GM20000 (cell line): ENCODE data around the gene SEZ6.

Experiments used
- DNase-seq: peaks from one replicate; pipeline ENCODE4 v3.0.0; 2012; ENCODE audit warnings: low spot score
- TF ChIP-seq, protein P1 (sequence below): IDR thresholded peaks from 2 replicates; pipeline ENCODE4 v1.5.1; 2012; ENCODE audit warnings: mild to moderate bottlenecking, control low read depth; ENCODE audit errors: extremely low read depth, missing control alignments

Gene SEZ6

DNA sequence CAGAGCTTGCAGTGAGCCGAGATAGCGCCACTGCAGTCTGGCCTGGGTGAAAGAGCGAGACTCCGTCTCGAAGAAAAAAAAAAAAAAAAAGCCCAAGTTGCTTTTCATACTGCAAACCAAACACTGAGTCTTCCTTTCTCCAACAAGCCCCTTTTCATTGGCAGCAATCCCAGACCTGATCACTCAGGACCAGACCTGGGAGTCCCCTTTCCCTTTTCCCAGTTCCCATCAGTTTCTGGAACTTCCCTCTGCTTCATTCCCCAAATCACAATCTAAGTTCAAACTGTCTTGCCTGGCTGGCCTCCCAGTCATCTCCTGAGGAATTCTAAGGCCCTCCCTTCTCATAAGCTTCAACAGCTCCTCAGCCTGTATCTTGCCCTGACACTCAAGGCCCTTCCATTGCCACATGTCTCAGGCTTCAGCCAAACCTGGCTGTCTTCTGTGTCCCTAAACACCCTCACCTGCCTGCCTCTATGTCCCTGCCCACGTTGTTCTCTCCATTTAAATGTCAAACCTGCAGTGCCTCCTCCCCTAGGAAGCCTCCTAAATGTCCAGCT lies 42.7 kb downstream of the SEZ6 start:
- DNase-seq = no peak
- TF ChIP-seq, protein P1, sequence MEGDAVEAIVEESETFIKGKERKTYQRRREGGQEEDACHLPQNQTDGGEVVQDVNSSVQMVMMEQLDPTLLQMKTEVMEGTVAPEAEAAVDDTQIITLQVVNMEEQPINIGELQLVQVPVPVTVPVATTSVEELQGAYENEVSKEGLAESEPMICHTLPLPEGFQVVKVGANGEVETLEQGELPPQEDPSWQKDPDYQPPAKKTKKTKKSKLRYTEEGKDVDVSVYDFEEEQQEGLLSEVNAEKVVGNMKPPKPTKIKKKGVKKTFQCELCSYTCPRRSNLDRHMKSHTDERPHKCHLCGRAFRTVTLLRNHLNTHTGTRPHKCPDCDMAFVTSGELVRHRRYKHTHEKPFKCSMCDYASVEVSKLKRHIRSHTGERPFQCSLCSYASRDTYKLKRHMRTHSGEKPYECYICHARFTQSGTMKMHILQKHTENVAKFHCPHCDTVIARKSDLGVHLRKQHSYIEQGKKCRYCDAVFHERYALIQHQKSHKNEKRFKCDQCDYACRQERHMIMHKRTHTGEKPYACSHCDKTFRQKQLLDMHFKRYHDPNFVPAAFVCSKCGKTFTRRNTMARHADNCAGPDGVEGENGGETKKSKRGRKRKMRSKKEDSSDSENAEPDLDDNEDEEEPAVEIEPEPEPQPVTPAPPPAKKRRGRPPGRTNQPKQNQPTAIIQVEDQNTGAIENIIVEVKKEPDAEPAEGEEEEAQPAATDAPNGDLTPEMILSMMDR = no peak

DNA sequence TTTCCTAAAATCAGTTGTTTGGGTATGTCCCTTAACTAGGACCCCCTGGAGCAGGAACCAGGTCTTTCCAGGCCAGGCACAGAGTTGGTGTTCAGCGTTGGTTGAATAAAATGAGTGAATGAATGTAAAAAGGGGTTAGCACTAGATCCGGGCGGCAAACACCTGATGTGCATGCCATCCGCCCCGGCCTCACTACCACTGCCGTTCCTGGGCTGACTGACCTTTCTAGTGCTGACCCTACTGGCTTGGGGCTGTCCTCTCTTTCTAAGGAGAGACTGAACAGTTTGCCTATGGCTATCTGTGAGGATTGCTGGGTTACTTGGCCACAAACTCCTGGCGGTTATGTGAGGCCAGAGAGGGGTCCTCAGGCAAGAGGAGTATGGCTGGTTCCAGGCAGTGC lies 44.4 kb downstream of the SEZ6 start:
- no peak for DNase-seq
- TF ChIP-seq, protein P1 = no peak

GRCh38 chr17:28960256-28961061 lies 45.4 kb downstream of the SEZ6 start:
- DNase-seq = no peak
- TF ChIP-seq, protein P1 = no peak

DNA sequence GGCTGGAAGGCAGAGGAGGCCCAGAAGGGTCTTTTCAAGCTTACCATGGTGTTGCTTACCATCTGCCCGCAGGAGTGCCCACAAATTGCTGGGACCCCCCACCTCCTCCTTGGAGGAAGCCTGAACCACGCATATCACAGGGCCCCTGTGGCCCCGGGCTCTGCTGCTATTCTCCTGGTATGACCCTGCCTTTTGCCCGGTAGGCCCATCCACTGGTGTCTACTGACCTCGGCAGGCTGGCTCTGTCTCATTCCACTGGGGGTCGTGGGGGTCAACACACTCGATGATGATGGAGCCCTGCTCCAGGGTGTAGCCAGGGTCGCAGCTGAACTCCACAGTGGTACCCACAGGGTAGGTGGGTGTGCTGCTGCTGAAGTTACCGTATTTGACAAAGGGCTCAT lies 46.4 kb downstream of the SEZ6 start:
- TF ChIP-seq, protein P1 = no peak
- DNase-seq = no peak

- no peak for DNase-seq
- TF ChIP-seq, protein P1 = no peak
These were observed 46.9 kb downstream of the SEZ6 start for GRCh38 chr17:28958820-28959455.

DNA sequence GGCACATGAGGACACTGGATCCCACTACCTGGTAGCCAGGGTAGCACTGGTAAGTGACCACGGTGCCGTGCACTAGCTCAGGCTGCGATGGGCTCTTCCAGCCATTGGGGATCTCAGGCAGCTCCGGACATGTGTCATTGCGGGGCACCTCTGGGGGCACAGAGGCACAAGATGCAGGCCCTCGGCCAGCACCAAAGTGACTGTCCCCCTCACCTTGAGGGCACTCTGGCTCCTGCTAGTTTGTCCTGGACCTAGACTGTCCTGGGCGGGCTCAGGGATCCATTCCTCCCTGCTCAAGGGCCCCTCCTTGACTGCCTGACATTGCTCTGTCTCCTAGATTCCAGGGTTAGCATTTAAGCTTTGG lies 47.9 kb downstream of the SEZ6 start:
- DNase-seq = no peak
- TF ChIP-seq, protein P1 = no peak

GRCh38 chr17:28957277-28957991 lies 48.4 kb downstream of the SEZ6 start:
- no peak for DNase-seq

More at GRCh38 chr17:28957277-28957991, 48.4 kb downstream of the SEZ6 start:
- TF ChIP-seq, protein P1 = no peak
